H4 (cell line): ENCODE measurements around the gene PPP6C. TPM values are rescaled to one million over a fixed set of nuclear protein-coding genes. Genes with fewer than 3 reads are reported as not detected.

Experiments
- DNase-seq: peaks from one replicate; pipeline ENCODE4 v3.0.0-alpha.2; 2015; ENCODE audit warnings: low spot score
- total RNA-seq: library from RNA; depleted of rRNA; stranded (reverse); fragments of >200 nt; shearing (Covaris generic); gene quantifications from 2 replicates; pipeline ENCODE4 v1.2.3, GENCODE V29; 2014; rRNA removed

Gene PPP6C
- total RNA-seq, 1 experiment from 2014 or later, result 54.8 TPM

GRCh38 chr9:125099816-125100215 lies 89.8 kb downstream of the PPP6C start:
- DNase-seq, result no peak

Other genes starting within 250 kb of the PPP6C start
- gene GOLGA1, start 248.7 kb downstream of the PPP6C start, total RNA-seq, result 7.9 and 8.0 TPM in 2 replicates
- gene SCAI, start 46.3 kb downstream of the PPP6C start, total RNA-seq, result 3.9 and 8.1 TPM in 2 replicates
- gene RABEPK, start 10.7 kb upstream of the PPP6C start, total RNA-seq, result 24.3 and 37.4 TPM in 2 replicates
- 66.1 and 77.5 TPM in 2 replicates for gene HSPA5, start 51.5 kb upstream of the PPP6C start, total RNA-seq
- 20.3 and 23.1 TPM in 2 replicates for gene GAPVD1, start 72.0 kb upstream of the PPP6C start, total RNA-seq